HG02588 (cell line): ENCODE measurements around the gene EXD3.

Experiments
- ATAC-seq: cut with Tn5 transposase; IDR thresholded peaks from one replicate; pipeline ENCODE4 v1.9.1; 2021; ENCODE audit warnings: mild to moderate bottlenecking, moderate library complexity; ENCODE audit not compliant: unreplicated experiment

EXD3 gene

DNA sequence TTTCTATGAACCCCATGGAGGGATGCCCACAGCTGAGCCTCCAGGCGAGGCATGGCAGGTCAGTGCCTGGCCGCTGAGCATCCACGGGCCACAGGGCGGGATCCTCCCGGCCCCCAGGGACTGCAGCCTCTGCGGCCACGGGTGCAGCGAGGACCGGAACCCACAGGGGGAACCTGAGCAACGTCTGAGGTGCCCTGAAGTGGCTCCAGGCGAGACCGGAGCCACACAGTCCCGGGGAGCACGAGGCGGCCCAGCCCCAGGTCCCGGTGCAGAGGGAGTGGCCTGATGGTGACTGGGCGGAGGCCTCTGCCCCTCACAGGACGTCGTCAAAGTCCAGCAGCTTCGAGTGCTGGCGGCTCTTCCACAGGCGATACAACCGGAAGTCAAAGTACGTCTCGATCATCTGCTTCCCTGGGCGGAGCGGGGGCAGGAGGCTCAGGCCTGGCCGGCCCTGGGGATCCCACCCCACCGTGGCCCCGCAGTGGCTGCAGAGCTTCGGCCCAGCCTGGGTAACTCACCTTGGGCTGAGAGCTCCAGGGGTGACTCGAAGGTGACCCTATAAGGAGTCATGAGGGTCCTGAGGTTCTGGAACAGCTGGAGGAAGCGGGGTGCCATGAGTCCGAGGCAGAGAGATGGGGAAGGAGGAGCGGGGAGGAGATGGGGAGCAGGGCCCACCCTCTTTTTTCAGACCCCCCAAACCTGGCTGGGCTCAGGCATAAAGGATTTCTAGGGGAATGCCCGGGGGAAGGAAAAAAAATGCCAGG, 26.3 kb upstream of the EXD3 start:
- no peak for ATAC-seq

- ATAC-seq, result no peak
These were observed 25.6 kb upstream of the EXD3 start for GRCh38 chr9:137448602-137448962.

DNA sequence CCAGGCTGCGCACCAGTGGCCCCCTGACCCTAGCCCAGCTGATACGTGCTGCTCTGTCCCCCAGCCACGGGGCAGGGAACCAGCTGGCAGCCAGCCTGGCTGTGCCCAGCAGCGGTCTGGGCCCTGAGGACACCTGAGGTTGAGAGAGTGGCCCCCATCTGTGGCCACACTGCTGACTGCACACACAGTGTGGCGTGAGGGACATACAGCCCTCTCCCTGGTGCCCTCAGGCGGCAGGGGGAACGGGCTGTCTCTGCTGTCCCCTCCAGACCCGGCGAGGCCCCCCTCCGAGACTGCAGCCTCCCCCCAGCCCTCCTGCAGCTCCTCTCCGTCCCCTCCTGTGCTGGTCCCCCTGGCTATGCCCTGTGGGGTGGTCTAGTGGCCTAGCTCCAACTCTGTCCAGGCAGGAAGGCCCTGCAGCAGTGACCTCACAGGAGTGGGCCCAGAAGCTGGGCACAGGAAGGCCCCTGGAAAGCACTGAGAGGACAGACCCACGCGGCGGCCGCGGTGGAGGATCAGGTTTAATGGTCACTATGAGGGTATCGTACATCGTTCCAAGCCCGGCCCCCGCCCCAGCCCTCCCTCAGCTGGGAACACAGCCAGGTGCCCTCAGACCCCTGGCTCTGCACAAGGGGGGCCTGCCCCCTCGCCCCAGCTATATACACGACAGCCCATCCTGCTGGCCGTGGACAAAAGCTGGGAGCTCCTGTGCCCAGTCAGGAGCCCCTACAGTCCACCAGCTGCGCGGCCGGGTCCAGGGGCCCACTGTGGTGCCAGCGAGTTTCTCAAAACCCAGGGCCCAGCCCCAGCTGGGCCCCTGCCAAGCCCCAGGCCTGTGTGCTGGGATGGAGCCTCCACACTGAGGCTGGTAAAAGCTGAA, 25.0 kb upstream of the EXD3 start:
- ATAC-seq, result no peak

DNA sequence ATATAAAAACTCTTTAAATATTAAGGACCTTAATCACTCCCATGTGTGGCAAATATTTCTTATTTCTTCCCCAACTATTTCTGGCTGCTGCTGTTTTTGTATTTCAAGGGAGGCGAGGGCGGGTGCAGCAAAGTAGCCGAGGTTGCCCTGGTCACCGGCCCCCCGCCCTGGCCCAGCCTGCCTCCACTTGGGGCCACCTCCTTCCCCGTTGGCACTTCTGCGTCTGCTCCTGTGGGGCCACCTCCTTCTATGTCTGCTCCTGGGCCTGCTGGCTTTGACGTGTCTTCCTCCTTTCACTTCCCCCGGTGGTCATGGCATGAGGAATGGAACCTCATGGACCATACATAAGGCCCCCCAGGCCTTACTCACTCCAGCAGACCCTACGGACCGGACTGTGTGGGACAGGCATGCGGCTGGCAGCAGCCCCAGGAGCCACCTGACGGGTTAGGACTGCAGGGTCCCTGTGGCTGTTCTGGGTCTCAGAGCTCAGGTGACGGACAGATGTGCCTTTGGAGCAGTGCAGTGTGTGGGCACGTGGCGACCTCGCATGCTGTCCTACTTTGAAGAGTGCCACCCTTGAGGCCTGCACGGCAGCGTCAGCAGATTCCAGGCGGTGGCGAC, 24.0 kb upstream of the EXD3 start:
- no peak for ATAC-seq

- ATAC-seq, result no peak
These were observed 23.0 kb upstream of the EXD3 start for GRCh38 chr9:137445930-137446431.

GRCh38 chr9:137445275-137445807, 22.4 kb upstream of the EXD3 start:
- no peak for ATAC-seq

- ATAC-seq, result no peak
These were observed 21.3 kb upstream of the EXD3 start for GRCh38 chr9:137444106-137444790.

DNA sequence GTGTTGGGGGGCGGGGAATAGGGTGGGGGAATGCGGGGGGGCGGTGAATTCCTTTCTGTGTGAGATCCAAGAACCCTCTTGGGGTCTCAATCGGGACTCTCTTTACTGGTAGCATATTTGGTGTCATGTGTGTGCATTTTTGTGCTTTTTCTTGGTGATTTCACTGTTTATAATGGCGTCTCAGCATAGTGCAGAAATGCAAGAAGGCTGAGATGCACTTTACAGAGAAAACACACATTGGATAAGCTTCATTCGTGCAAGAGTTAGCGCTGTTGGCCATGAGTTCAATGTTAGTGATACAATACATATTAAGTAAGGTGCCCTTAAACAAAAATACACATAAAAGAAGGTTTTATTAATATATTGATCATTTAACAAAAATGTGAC, 19.0 kb upstream of the EXD3 start:
- no peak for ATAC-seq

DNA sequence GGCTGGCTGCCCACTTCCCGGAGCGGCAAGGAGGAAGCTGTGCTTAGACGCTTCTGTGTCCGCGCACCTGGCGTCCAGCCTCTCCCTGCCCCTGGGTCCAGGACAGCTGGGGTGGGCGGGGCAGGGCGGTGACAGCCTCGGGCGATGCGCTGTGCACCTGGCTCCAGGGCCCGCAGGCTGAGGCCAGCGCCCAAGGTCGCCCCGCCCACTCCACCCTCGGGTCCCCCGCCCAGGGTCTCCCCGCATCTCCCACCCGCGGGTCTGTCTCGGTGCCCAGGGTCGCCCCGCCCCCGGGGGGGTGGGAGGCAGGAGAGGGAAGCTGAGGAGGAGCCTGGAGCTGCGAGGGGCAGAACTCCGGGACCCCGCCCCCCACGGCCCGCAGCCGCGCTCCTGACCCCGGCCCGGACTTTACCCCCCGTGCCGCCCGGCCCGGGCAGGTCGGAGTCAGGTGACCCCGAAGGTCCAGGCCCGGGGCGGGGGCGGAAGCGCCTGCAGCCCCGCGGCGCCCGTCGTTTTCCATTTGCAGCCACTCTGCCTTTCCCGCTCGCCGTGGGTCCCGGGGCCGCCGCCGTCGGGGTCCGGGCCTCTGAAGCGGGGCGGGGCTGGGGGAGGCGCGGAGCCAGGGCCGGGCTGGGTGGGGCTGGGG, 18.4 kb upstream of the EXD3 start, which contains the start of gene ENTPD8:
Gene ENTPD8, minus strand, starts transcription at position 69 of the 646 bp plus-strand sequence. CDS start 3,072 bp downstream, outside the sequence.
- ATAC-seq, result no peak

- no peak for ATAC-seq
These were observed 16.3 kb upstream of the EXD3 start for GRCh38 chr9:137439158-137439714.

- no peak for ATAC-seq
These were observed 15.7 kb upstream of the EXD3 start for GRCh38 chr9:137438591-137439157.

GRCh38 chr9:137437691-137438590, 15.0 kb upstream of the EXD3 start:
- ATAC-seq, result no peak

- no peak for ATAC-seq
These were observed 14.0 kb upstream of the EXD3 start for GRCh38 chr9:137436761-137437600.

GRCh38 chr9:137435980-137436760, 13.2 kb upstream of the EXD3 start:
- ATAC-seq, result no peak

DNA sequence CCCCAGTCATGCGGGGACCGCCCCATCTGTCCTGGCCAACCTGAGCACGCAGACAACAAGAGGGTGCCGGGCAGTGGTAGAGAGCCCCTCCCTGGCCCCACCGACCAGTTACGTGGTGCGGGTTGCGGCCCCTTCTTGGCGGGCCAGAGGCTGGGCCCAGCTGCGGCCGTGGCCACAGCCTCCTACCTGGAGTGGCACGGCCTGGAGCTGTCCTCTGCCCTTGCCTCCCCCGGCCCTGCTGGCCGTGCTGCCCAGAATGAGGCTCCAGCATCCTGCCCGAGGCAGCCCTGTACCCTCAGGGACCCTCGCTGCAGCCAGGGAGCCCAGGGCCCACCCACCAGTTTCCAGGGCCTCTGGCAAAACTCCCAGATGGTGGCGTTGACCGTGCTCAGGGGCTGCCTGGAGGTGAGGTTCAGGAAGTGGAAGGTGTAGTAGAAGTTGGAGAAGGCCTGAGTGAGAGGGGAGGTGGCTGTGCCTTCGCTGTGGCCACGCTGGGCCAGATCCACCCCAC, 12.5 kb upstream of the EXD3 start:
- ATAC-seq, result no peak
